H1 (cell line): ENCODE measurements around the gene TXN2. TPM values are rescaled to one million over a fixed set of nuclear protein-coding genes. Genes with fewer than 3 reads are reported as not detected.

Experiments
- ASH2L ChIP-seq: fragments of 200-600, 300-600 bp; sonication (generic); IDR thresholded peaks from one replicate; pipeline ENCODE4 v1.7.1; 2017; ENCODE audit warnings: low read length
- CREB1 ChIP-seq: IDR thresholded peaks from 2 replicates; pipeline ENCODE4 v1.6.1; 2012; ENCODE audit warnings: inconsistent platforms
- KDM1A ChIP-seq: fragments of 200-600, 300-600 bp; sonication (generic); IDR thresholded peaks from 2 replicates; pipeline ENCODE4 v1.7.1; 2016; ENCODE audit warnings: mild to moderate bottlenecking, low read length, borderline replicate concordance
- KDM5A ChIP-seq: fragments of 200-600 bp; IDR thresholded peaks from 2 replicates; pipeline ENCODE4 v1.7.1; 2012; ENCODE audit warnings: mild to moderate bottlenecking, low read length, inconsistent platforms, mixed read lengths
- NRF1 ChIP-seq: IDR thresholded peaks from 2 replicates; pipeline ENCODE4 v1.6.1; 2011; ENCODE audit warnings: mild to moderate bottlenecking, low read depth, low read length, improper control_type of control experiment
- RBBP5 ChIP-seq: IDR thresholded peaks from 2 replicates; pipeline ENCODE4 v1.7.1; 2012; ENCODE audit warnings: low read depth, mild to moderate bottlenecking, inconsistent platforms, low read length, moderate library complexity, borderline replicate concordance
- RFX5 ChIP-seq: IDR thresholded peaks from 2 replicates; pipeline ENCODE4 v1.6.1; 2011; ENCODE audit warnings: low read depth, low read length, improper control_type of control experiment, borderline replicate concordance
- SIRT6 ChIP-seq: IDR thresholded peaks from one replicate; pipeline ENCODE4 v1.7.1; 2012; ENCODE audit warnings: low read length, inconsistent platforms
- TBP ChIP-seq: IDR thresholded peaks from 2 replicates; pipeline ENCODE4 v1.6.1; 2011; ENCODE audit warnings: low read depth, low read length, improper control_type of control experiment
- polyA plus RNA-seq, 7 experiments: library from polyadenylated mRNA; depleted of rRNA in 3 of 7; stranded (reverse) in 5 of 7; unstranded in 2 of 7; fragments of >200 nt in 5 of 7; fragments of 200-250 nt in 2 of 7; gene quantifications; 1 replicate in 5 of 7; 2 replicates in 1 of 7; 4 replicates in 1 of 7; pipeline versions ENCODE4 v1.2.1 to v1.2.3, GENCODE V29; 2011 to 2013; ENCODE audit warnings: missing spikeins in 2 of 7, mixed read lengths in 2 of 7
- total RNA-seq: library from RNA; stranded (reverse); fragmentation: NEBNext Ultra II Directional; extraction: Animal tissue kit (Norgen Biotek cat#: 25700); gene quantifications from 2 replicates; pipeline ENCODE4 v1.2.1, GENCODE V29; 2021
- TF ChIP-seq, protein P1 (sequence below): fragments of 300-600 bp; sonication (generic); IDR thresholded peaks from 2 replicates; pipeline ENCODE4 v1.7.1; 2012; ENCODE audit warnings: low read length, moderate library complexity, mild to moderate bottlenecking, inconsistent platforms; ENCODE audit not compliant: insufficient replicate concordance

TXN2 gene
- total and polyA plus RNA-seq, 2 of the 8 experiments (the other 6 are each of a cell fraction or from before 2014, with no cell fraction given): 47.5 to 116 TPM

- no peak for TF ChIP-seq RBBP5
- TF ChIP-seq KDM1A: no peak
- no peak for TF ChIP-seq KDM5A
- TF ChIP-seq SIRT6: no peak
- TF ChIP-seq ASH2L: no peak
- TF ChIP-seq, protein P1, sequence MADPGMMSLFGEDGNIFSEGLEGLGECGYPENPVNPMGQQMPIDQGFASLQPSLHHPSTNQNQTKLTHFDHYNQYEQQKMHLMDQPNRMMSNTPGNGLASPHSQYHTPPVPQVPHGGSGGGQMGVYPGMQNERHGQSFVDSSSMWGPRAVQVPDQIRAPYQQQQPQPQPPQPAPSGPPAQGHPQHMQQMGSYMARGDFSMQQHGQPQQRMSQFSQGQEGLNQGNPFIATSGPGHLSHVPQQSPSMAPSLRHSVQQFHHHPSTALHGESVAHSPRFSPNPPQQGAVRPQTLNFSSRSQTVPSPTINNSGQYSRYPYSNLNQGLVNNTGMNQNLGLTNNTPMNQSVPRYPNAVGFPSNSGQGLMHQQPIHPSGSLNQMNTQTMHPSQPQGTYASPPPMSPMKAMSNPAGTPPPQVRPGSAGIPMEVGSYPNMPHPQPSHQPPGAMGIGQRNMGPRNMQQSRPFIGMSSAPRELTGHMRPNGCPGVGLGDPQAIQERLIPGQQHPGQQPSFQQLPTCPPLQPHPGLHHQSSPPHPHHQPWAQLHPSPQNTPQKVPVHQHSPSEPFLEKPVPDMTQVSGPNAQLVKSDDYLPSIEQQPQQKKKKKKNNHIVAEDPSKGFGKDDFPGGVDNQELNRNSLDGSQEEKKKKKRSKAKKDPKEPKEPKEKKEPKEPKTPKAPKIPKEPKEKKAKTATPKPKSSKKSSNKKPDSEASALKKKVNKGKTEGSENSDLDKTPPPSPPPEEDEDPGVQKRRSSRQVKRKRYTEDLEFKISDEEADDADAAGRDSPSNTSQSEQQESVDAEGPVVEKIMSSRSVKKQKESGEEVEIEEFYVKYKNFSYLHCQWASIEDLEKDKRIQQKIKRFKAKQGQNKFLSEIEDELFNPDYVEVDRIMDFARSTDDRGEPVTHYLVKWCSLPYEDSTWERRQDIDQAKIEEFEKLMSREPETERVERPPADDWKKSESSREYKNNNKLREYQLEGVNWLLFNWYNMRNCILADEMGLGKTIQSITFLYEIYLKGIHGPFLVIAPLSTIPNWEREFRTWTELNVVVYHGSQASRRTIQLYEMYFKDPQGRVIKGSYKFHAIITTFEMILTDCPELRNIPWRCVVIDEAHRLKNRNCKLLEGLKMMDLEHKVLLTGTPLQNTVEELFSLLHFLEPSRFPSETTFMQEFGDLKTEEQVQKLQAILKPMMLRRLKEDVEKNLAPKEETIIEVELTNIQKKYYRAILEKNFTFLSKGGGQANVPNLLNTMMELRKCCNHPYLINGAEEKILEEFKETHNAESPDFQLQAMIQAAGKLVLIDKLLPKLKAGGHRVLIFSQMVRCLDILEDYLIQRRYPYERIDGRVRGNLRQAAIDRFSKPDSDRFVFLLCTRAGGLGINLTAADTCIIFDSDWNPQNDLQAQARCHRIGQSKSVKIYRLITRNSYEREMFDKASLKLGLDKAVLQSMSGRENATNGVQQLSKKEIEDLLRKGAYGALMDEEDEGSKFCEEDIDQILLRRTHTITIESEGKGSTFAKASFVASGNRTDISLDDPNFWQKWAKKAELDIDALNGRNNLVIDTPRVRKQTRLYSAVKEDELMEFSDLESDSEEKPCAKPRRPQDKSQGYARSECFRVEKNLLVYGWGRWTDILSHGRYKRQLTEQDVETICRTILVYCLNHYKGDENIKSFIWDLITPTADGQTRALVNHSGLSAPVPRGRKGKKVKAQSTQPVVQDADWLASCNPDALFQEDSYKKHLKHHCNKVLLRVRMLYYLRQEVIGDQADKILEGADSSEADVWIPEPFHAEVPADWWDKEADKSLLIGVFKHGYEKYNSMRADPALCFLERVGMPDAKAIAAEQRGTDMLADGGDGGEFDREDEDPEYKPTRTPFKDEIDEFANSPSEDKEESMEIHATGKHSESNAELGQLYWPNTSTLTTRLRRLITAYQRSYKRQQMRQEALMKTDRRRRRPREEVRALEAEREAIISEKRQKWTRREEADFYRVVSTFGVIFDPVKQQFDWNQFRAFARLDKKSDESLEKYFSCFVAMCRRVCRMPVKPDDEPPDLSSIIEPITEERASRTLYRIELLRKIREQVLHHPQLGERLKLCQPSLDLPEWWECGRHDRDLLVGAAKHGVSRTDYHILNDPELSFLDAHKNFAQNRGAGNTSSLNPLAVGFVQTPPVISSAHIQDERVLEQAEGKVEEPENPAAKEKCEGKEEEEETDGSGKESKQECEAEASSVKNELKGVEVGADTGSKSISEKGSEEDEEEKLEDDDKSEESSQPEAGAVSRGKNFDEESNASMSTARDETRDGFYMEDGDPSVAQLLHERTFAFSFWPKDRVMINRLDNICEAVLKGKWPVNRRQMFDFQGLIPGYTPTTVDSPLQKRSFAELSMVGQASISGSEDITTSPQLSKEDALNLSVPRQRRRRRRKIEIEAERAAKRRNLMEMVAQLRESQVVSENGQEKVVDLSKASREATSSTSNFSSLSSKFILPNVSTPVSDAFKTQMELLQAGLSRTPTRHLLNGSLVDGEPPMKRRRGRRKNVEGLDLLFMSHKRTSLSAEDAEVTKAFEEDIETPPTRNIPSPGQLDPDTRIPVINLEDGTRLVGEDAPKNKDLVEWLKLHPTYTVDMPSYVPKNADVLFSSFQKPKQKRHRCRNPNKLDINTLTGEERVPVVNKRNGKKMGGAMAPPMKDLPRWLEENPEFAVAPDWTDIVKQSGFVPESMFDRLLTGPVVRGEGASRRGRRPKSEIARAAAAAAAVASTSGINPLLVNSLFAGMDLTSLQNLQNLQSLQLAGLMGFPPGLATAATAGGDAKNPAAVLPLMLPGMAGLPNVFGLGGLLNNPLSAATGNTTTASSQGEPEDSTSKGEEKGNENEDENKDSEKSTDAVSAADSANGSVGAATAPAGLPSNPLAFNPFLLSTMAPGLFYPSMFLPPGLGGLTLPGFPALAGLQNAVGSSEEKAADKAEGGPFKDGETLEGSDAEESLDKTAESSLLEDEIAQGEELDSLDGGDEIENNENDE: no peak
- no peak for TF ChIP-seq RFX5
- no peak for TF ChIP-seq TBP
- TF ChIP-seq NRF1: no peak
- TF ChIP-seq CREB1: no peak
These were observed 26.1 kb upstream of the TXN2 start (continued) for GRCh38 chr22:36507518-36508010.
